Spleen (tissue), 11 donors: ENCODE measurements around the gene POLRMT. TPM values are rescaled to one million over a fixed set of nuclear protein-coding genes. Genes with fewer than 3 reads are reported as not detected.

Experiments used
- DNase-seq: peaks from one replicate; pipeline ENCODE4 v3.0.0-alpha.2; 2020
- H3K27ac ChIP-seq, 8 donors: fragments of 200-600 bp; sonication (generic) in 7 of 8; 1 replicate in 4 of 8; 2 replicates in 4 of 8; pipeline versions ENCODE4 v1.5.0 to v1.8.0; 2016 to 2021; ENCODE audit warnings: inconsistent platforms in 4 of 8, mild to moderate bottlenecking in 4 of 8, moderate library complexity in 1 of 8
- H3K27me3 ChIP-seq, 7 donors: fragments of 200-600 bp; sonication (generic) in 6 of 7; replicated peaks in 1 of 7; 1 replicate in 4 of 7; 2 replicates in 3 of 7; pipeline versions ENCODE4 v1.5.0 to v1.8.0; 2016 to 2021; ENCODE audit warnings: inconsistent platforms in 3 of 7, mild to moderate bottlenecking in 1 of 7
- H3K36me3 ChIP-seq, 6 donors: fragments of 200-600 bp; sonication (generic) in 5 of 6; 1 replicate in 4 of 6; 2 replicates in 2 of 6; pipeline versions ENCODE4 v1.5.0 to v1.8.0; 2016 to 2021; ENCODE audit warnings: inconsistent platforms in 2 of 6
- H3K4me1 ChIP-seq, 6 donors: fragments of 200-600 bp; sonication (generic) in 5 of 6; 1 replicate in 3 of 6; 2 replicates in 3 of 6; pipeline versions ENCODE4 v1.5.0 to v1.8.0; 2016 to 2021; ENCODE audit warnings: inconsistent platforms in 3 of 6
- H3K4me3 ChIP-seq, 8 donors: fragments of 200-600 bp; sonication (generic) in 7 of 8; 1 replicate in 4 of 8; 2 replicates in 4 of 8; pipeline versions ENCODE4 v1.5.0 to v1.8.0; 2016 to 2021; ENCODE audit warnings: inconsistent platforms in 4 of 8, mild to moderate bottlenecking in 4 of 8, moderate library complexity in 2 of 8
- H3K9me3 ChIP-seq, 8 donors: fragments of 200-600 bp; sonication (generic) in 7 of 8; 1 replicate in 4 of 8; 2 replicates in 4 of 8; pipeline versions ENCODE4 v1.5.0 to v1.8.0; 2016 to 2021; ENCODE audit warnings: inconsistent platforms in 4 of 8
- POLR2A ChIP-seq, 3 donors: fragments of 450-650 bp; IDR thresholded peaks; one replicate each; pipeline ENCODE4 v1.5.1; 2017; ENCODE audit warnings: antibody characterized with exemption in 3 of 3, mild to moderate bottlenecking in 1 of 3
- POLR2AphosphoS5 ChIP-seq, 3 donors: sonication (generic); formaldehyde crosslinking; IDR thresholded peaks; one replicate each; pipeline ENCODE4 v1.5.1; 2017; ENCODE audit warnings: antibody characterized with exemption in 3 of 3
- WGBS, 5 donors: extraction: QIAGEN DNeasy Blood & Tissue Kit in 3 of 5; methylation state at CpG; one replicate each; pipeline versions ENCODE4 v1.1.5 to v1.1.7; 2013 to 2018; 5-methylcytosine and 5-hydroxymethylcytosine counted together
- intact Hi-C: fragments of 100-400 bp; cut with DNase I; formaldehyde crosslinking; loops from one replicate; pipeline ENCODE4 v1.15.0; 2023; ENCODE audit warnings: low total_unique reads
- polyA plus RNA-seq, 3 donors: library from polyadenylated mRNA; stranded (reverse); fragments of 200-250 nt; gene quantifications; one replicate each; pipeline ENCODE4 v1.2.1, GENCODE V29; 2013
- total RNA-seq, 7 donors: library from RNA; depleted of rRNA in 3 of 7; stranded (reverse); fragments of >200 nt in 3 of 7; fragmentation: NEBNext Ultra II Directional in 4 of 7; extraction: Animal tissue kit (Norgen Biotek cat#: 25700) in 4 of 7; gene quantifications; one replicate each; pipeline versions ENCODE4 v1.1.0 to v1.2.1, GENCODE V29; 2016 to 2021
- TF ChIP-seq, protein P1 (sequence below), 11 experiments: fragments of 200-600 bp in 7 of 11; fragments of 450-650 bp in 4 of 11; sonication (generic) in 4 of 11; IDR thresholded peaks in 8 of 11; conservative IDR thresholded peaks in 3 of 11; 1 replicate in 7 of 11; 2 replicates in 4 of 11; pipeline versions ENCODE4 v1.4.0 to v1.8.0; 2016 to 2021; ENCODE audit warnings: antibody characterized with exemption in 11 of 11, inconsistent platforms in 4 of 11, mild to moderate bottlenecking in 1 of 11
- donor health status: healthy with polysubstance abuse.
- donor health status: DM: no; HTN: no; CAD: no; lungs with moderate emphysema.
- donor health status: DM: no; HTN: no; CAD: no.
- donor health status: Bipolar disorder and iron deficiency.
- donor health status: healthy.
- donor health status: DM: no; HTN: no; CAD: no.
- donor health status: DM: yes; HTN: yes; CAD: no.

POLRMT gene
- total and polyA plus RNA-seq, 10 donors = 28.6 to 105 (median 50.9) TPM

DNA sequence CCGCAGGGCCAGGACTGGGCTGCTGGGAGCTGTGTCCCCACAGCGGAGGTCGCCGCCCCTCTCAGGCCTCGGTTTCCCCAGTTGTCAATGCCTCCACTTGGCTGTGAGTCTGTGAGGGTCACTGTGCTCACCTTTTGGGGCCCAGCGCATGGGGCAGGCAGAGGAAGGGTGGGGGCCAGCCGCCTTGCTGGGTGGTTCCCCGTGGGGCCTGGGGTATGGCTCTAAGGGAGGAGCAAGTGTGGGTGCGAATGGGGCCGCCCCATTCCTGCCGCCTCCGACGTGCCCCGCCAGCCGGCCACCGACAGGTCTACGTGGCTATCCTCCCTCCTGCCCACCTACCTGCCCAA, 5.5 kb upstream of the POLRMT start:
- Histone ChIP-seq H3K4me1 (peaks cover 14 to 40% (median 26%) of the 10 kb centered on the region in 6 donors), H3K9me3 (no peaks in the 10 kb centered on the region), H3K36me3 (peaks cover 0 to 9% (median 0%) of the 10 kb centered on the region in 6 donors), H3K4me3 (peak overlapping the region in 5 of 8 donors; percentile 41 to 72 (median 52)), H3K27ac (no peak overlapping the region), H3K27me3 (peaks cover 0 to 14% (median 0%) of the 10 kb centered on the region in 7 donors)
- intact Hi-C loops = no loop called here
- no peak for TF ChIP-seq POLR2A (IDR thresholded peaks at IDR 0.05)
- TF ChIP-seq, protein P1, sequence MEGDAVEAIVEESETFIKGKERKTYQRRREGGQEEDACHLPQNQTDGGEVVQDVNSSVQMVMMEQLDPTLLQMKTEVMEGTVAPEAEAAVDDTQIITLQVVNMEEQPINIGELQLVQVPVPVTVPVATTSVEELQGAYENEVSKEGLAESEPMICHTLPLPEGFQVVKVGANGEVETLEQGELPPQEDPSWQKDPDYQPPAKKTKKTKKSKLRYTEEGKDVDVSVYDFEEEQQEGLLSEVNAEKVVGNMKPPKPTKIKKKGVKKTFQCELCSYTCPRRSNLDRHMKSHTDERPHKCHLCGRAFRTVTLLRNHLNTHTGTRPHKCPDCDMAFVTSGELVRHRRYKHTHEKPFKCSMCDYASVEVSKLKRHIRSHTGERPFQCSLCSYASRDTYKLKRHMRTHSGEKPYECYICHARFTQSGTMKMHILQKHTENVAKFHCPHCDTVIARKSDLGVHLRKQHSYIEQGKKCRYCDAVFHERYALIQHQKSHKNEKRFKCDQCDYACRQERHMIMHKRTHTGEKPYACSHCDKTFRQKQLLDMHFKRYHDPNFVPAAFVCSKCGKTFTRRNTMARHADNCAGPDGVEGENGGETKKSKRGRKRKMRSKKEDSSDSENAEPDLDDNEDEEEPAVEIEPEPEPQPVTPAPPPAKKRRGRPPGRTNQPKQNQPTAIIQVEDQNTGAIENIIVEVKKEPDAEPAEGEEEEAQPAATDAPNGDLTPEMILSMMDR (IDR thresholded peaks at IDR 0.05 in 8 of 11, conservative IDR thresholded peaks at IDR 0.05 in 3 of 11) = no peak
- TF ChIP-seq POLR2AphosphoS5 (IDR thresholded peaks at IDR 0.05) = no peak
- WGBS, 5 donors = 60 to 77% (median 69%) methylated on average over 5 to 17 of the region's 17 CpGs
- DNase-seq = no peak

DNA sequence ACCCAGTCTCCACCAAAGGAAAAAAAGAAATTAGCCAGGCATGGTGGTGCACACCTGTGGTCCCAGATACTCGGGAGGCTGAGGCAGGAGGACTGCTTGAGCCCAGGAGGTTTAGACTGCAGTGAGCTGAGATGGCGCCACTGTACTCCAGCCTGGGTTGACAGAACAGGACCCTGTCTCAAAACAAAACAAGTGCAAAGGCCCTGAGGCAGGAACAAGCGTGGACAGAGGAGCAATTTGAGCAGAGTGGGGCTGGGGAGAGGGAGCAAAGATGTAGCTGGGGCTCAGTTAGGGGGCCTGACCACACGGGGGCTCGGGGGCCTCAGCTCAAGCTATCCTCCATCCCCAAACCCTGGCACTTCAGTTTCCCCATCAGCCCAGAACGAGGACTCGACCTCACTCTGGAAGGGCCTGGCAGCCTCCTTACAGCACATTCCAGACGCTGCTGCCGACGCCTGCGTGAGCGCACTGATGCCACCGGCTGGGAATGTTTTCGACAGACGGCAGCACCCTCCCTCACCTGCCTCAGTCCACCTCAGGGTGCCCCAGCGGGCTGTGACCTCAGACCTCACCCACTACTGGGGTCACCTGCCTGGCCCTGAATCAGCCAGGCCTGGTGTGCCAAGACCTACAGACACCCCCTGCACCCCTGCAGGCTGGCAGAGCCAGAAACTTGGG, 1.8 kb upstream of the POLRMT start:
- Histone ChIP-seq H3K4me1 (peaks cover 27 to 62% (median 49%) of the 10 kb centered on the region in 6 donors), H3K27me3 (peaks cover 0 to 12% (median 0%) of the 10 kb centered on the region in 7 donors), H3K4me3 (no peak overlapping the region), H3K36me3 (peaks cover 0 to 15% (median 0%) of the 10 kb centered on the region in 6 donors), H3K9me3 (no peaks in the 10 kb centered on the region), H3K27ac (no peak overlapping the region)
- intact Hi-C loops = no loop called here
- TF ChIP-seq, protein P1 (IDR thresholded peaks at IDR 0.05 in 8 of 11, conservative IDR thresholded peaks at IDR 0.05 in 3 of 11) = no peak
- no peak for TF ChIP-seq POLR2A (IDR thresholded peaks at IDR 0.05)
- TF ChIP-seq POLR2AphosphoS5 (IDR thresholded peaks at IDR 0.05) = no peak
- DNase-seq = no peak
- WGBS, 5 donors = 84 to 92% (median 90%) methylated on average over 11 to 16 of the region's 16 CpGs

DNA sequence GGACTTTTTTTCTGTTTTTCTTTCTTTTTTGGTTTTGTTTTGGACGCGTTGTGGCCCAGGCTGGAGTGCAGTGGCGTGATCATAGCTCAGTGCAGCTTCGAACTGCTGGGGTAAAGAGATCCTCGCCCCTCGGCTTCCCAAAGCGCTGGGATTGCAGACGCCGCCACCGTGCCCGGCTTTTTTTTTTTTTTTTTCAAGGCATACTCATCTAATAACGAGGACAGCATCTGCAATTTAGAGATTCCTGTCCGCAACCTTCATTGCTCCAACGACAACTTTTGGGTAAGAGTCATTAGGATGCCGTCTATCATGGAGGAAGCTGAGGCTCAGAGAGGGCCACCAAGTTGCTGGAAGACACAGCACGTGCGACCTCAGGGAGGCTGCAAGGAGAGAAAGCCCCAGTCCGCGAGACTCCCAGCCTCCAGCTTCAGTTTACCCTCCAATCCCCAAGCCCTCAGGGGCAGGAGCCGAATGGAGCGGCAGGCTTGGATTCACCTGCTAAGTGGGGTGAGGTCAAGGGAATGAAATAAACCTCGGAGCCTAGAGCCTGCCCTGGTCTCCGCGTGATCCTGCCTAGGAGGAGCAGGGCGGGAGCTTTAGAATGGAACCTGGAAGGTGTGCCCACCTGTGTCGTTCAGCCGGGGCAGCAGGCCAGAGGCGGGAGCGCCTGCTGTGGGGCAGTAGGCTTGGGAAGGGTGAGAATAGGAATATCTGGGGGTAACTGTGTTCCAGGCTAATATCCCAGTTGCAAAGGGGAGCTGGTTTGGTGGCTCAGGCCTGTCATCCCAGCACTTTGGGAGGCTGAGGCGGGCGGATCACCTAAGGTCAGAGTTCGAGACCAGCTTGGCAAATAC, 676 bp upstream of the POLRMT start:
- WGBS, 5 donors = 29 to 32% (median 30%) methylated on average over 31 to 32 of the region's 32 CpGs
- DNase-seq = no peak
- Histone ChIP-seq H3K4me3 (peak overlapping the region; percentile 82 to 99 (median 96)), H3K9me3 (no peaks in the 10 kb centered on the region), H3K4me1 (peaks cover 23 to 63% (median 41%) of the 10 kb centered on the region in 6 donors), H3K27ac (peak overlapping the region in 7 of 8 donors; percentile 55 to 85 (median 81)), H3K36me3 (peaks cover 0 to 26% (median 8%) of the 10 kb centered on the region in 6 donors), H3K27me3 (peaks cover 0 to 6% (median 0%) of the 10 kb centered on the region in 7 donors)
- intact Hi-C loops = no loop called here
- TF ChIP-seq, protein P1 (IDR thresholded peaks at IDR 0.05 in 8 of 11, conservative IDR thresholded peaks at IDR 0.05 in 3 of 11) = no peak
- TF ChIP-seq POLR2A (IDR thresholded peaks at IDR 0.05) (no peak), POLR2AphosphoS5 (IDR thresholded peaks at IDR 0.05) (no peak)
